Aorta (tissue), 5 donors: Measurements from ENCODE around the gene JOSD2. TPM values are rescaled to one million over a fixed set of nuclear protein-coding genes. Genes with fewer than 3 reads are reported as not detected.

Experiments
- ATAC-seq: fragments of 200-7000 bp; cut with Tn5 transposase; one replicate; pipeline ENCODE4 v1.9.1; 2022; ENCODE audit warnings: moderate library complexity; ENCODE audit not compliant: low FRiP score
- DNase-seq, 2 donors: peaks; one replicate each; pipeline ENCODE4 v3.0.0-alpha.2; 2020
- H3K27ac ChIP-seq, 2 donors: one replicate each; pipeline ENCODE4 v1.5.1; 2013; ENCODE audit warnings: low read length in 2 of 2, mild to moderate bottlenecking in 2 of 2, moderate library complexity in 2 of 2, control low read depth in 1 of 2, inconsistent platforms in 1 of 2, low read depth in 1 of 2
- H3K27me3 ChIP-seq, 2 donors: one replicate each; pipeline ENCODE4 v1.6.1; 2013; ENCODE audit warnings: control low read depth in 1 of 2, low read length in 1 of 2, mild to moderate bottlenecking in 1 of 2, moderate library complexity in 1 of 2; ENCODE audit not compliant: insufficient read depth in 2 of 2, control insufficient read depth in 1 of 2
- H3K36me3 ChIP-seq, 2 donors: one replicate each; pipeline ENCODE4 v1.6.1; 2013; ENCODE audit warnings: control low read depth in 1 of 2, low read length in 1 of 2, mild to moderate bottlenecking in 1 of 2; ENCODE audit not compliant: insufficient read depth in 2 of 2, control insufficient read depth in 1 of 2
- H3K4me1 ChIP-seq, 2 donors: one replicate each; pipeline ENCODE4 v1.6.1; 2013; ENCODE audit warnings: low read length in 2 of 2, control low read depth in 1 of 2, mild to moderate bottlenecking in 1 of 2, moderate library complexity in 1 of 2; ENCODE audit not compliant: insufficient read depth in 2 of 2, control insufficient read depth in 1 of 2
- H3K4me3 ChIP-seq, 2 donors: one replicate each; pipeline ENCODE4 v1.5.1; 2013; ENCODE audit warnings: low read length in 2 of 2, control low read depth in 1 of 2, mild to moderate bottlenecking in 1 of 2
- H3K9me3 ChIP-seq: one replicate; pipeline ENCODE4 v1.6.1; 2013; ENCODE audit warnings: mild to moderate bottlenecking, low read length; ENCODE audit not compliant: control insufficient read depth
- WGBS, 2 donors: extraction: QIAGEN DNeasy Blood & Tissue Kit; methylation state at CpG; one replicate each; pipeline ENCODE4 v1.1.7; 2013; 5-methylcytosine and 5-hydroxymethylcytosine counted together
- intact Hi-C, 2 donors: fragments of 100-400 bp; cut with DNase I; formaldehyde crosslinking; loops; one replicate each; pipeline versions ENCODE4 v1.14.2 to v1.15.0; 2022
- polyA plus RNA-seq, 2 donors: library from polyadenylated mRNA; stranded (reverse); fragments of 200-250 nt; gene quantifications; one replicate each; pipeline ENCODE4 v1.2.3, GENCODE V29; 2013
- total RNA-seq, 2 donors: library from RNA; stranded (reverse); fragmentation: NEBNext Ultra II Directional; extraction: Animal tissue kit (Norgen Biotek cat#: 25700); gene quantifications; one replicate each; pipeline ENCODE4 v1.2.1, GENCODE V29; 2021
- donor health status: healthy with polysubstance abuse.
- donor health status: Bipolar disorder and iron deficiency.
- donor health status: DM: no; HTN: no; CAD: no.
- donor health status: DM: no; HTN: no; CAD: no.
- donor health status: DM: yes; HTN: yes; CAD: no.

Gene JOSD2
- total and polyA plus RNA-seq, 4 donors, result 26.6 to 76.1 (median 37.2) TPM

DNA sequence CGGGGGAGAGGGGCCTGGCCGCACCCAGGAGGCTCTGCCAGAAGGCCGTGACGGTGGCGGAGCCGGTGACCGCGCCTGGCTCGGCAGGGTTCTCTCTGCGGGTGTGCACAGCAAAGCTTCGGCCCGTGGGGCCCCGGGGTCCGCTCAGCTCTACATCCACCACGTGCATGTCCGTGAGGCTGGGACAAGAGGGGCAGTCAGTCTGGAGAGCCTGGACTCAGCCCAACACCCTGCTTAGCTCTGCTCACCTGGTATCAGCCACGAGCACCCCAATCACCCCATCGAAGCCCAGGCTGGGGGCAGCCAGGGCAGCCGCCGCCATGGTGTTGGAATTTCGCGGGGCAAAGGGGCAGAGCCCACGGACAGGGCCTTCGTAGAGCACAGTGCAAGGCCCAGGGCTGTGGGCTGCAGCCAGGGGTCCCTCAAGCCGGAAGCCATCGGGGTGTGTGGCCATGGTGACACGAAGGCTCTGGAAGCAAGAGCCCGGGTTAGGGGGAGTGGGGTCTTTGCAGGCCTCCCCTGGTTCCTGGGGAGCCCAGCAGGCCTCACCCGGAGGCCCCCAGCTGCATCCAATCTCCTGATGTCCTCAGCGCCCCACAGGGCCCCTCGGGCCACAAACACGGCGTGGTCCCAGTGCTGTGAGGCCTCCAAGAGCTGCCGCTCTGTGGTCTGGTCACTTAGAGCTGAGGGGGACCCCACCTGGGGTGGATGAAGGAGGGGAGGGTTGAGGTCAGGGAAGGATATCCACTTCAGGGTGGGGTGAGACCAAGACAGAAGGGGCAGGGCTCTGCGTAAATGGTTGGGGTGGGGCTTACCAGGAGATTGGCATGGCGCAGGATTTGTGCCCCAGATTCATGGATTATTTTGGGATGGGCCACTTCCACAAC lies 1.4 kb upstream of the JOSD2 start:
- Histone ChIP-seq H3K4me1 (no peaks in the 10 kb centered on the region), H3K36me3 (no peaks in the 10 kb centered on the region), H3K9me3 (no peaks in the 10 kb centered on the region), H3K27ac (no peak overlapping the region), H3K27me3 (no peaks in the 10 kb centered on the region), H3K4me3 (no peak overlapping the region)
- ATAC-seq (no peak), DNase-seq (peak in 1 of 2 donors; percentile 79)
- intact Hi-C loops, result loop anchor here in 1 of 2 donors (2.0 kb wide), 1 partner anchor 36 kb away; the partner anchor contains the start of genes EMC10 and GARIN5A
- whole genome bisulfite sequencing, 2 donors, result 92% methylated on average over 31 to 36 of the region's 36 CpGs

DNA sequence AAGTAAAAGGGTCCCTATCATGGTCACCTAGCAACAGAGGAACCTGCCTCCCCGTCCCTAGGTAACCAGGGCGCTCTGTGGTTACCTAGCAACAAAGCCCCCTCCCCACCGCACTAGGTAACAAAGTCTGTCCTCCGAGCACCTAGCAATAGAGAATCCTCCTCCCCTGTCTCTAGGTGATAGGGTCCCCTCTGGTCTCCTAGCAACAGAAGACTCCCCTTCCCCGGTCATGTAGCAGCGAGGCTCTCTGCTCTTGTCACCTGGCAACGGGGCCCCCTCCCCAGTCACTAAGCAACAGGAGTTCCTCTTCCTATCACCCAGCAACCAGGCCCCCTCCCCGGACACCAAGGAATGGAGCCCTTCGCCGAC lies 307 bp downstream of the JOSD2 start:
- Histone ChIP-seq H3K36me3 (no peaks in the 10 kb centered on the region), H3K4me3 (peak overlapping the region; percentile 51 to 63), H3K9me3 (no peaks in the 10 kb centered on the region), H3K27me3 (no peaks in the 10 kb centered on the region), H3K27ac (no peak overlapping the region), H3K4me1 (no peaks in the 10 kb centered on the region)
- no peak for DNase-seq
- ATAC-seq, result no peak
- 1 to 2% methylated on average over 10 of the region's 10 CpGs for WGBS, 2 donors
- intact Hi-C loops, result no loop called here

- no peak overlapping the region for H3K27ac ChIP-seq
- H3K36me3 ChIP-seq, result no peaks in the 10 kb centered on the region
- intact Hi-C loops, result no loop called here
- no peaks in the 10 kb centered on the region for H3K9me3 ChIP-seq
- peak in 1 of 2 donors; percentile 76 for DNase-seq
- WGBS, 2 donors, result 31 to 33% methylated on average over 26 of the region's 26 CpGs
- ATAC-seq, result no peak
- H3K4me1 ChIP-seq, result no peaks in the 10 kb centered on the region
- H3K27me3 ChIP-seq, result no peaks in the 10 kb centered on the region
- H3K4me3 ChIP-seq, result peak overlapping the region; percentile 51 to 63
These were observed 795 bp downstream of the JOSD2 start for GRCh38 chr19:50510121-50510670.

GRCh38 chr19:50509366-50509765 lies 1.6 kb downstream of the JOSD2 start:
- Histone ChIP-seq H3K36me3 (no peaks in the 10 kb centered on the region), H3K4me1 (no peaks in the 10 kb centered on the region), H3K4me3 (no peak overlapping the region), H3K27me3 (no peaks in the 10 kb centered on the region), H3K27ac (no peak overlapping the region), H3K9me3 (no peaks in the 10 kb centered on the region)
- 86% methylated on average over 11 of the region's 11 CpGs for WGBS, 2 donors
- no peak for ATAC-seq
- intact Hi-C loops, result no loop called here
- peak in 1 of 2 donors; percentile 63 for DNase-seq

- DNase-seq, result peak in 1 of 2 donors; percentile 49
- no peaks in the 10 kb centered on the region for H3K36me3 ChIP-seq
- ATAC-seq, result no peak
- H3K4me3 ChIP-seq, result no peak overlapping the region
- no peak overlapping the region for H3K27ac ChIP-seq
- no peaks in the 10 kb centered on the region for H3K9me3 ChIP-seq
- H3K27me3 ChIP-seq, result no peaks in the 10 kb centered on the region
- H3K4me1 ChIP-seq, result no peaks in the 10 kb centered on the region
- 85 to 90% methylated on average over 3 of the region's 3 CpGs for WGBS, 2 donors
- intact Hi-C loops, result no loop called here
These were observed 2.2 kb downstream of the JOSD2 start for GRCh38 chr19:50508843-50509190.

DNA sequence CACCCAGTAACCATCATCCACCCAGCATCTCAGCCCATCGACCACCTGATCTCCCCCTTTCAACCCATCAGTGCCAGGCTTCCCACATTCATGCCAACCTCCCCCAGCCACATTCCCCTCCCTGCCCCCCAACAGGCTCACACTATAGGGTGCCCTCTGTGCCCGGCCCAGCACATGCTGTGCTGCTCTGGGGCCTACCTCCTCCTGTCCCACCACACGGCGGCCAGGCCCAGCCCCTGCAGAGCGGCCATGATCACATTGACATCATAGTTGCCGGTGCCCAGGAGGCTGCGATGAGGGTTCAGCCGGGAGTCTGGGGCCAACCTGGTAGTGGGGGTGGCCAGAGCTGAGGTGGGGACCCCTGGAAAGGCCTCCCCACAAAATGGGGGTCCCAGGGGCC lies 3.6 kb downstream of the JOSD2 start:
- no peaks in the 10 kb centered on the region for H3K36me3 ChIP-seq
- 90 to 91% methylated on average over 8 of the region's 8 CpGs for WGBS, 2 donors
- intact Hi-C loops, result no loop called here
- no peaks in the 10 kb centered on the region for H3K27me3 ChIP-seq
- ATAC-seq, result no peak
- peak in 1 of 2 donors; percentile 59 for DNase-seq
- H3K9me3 ChIP-seq, result no peaks in the 10 kb centered on the region
- H3K4me1 ChIP-seq, result no peaks in the 10 kb centered on the region
- H3K4me3 ChIP-seq, result no peak overlapping the region
- no peak overlapping the region for H3K27ac ChIP-seq

GRCh38 chr19:50506700-50507099 lies 4.3 kb downstream of the JOSD2 start:
- no peaks in the 10 kb centered on the region for H3K27me3 ChIP-seq
- intact Hi-C loops, result no loop called here
- H3K4me3 ChIP-seq, result no peak overlapping the region
- no peak overlapping the region for H3K27ac ChIP-seq
- 91 to 94% methylated on average over 10 of the region's 10 CpGs for WGBS, 2 donors
- DNase-seq, result peak in 1 of 2 donors; percentile 50
- H3K4me1 ChIP-seq, result no peaks in the 10 kb centered on the region
- H3K9me3 ChIP-seq, result no peaks in the 10 kb centered on the region
- no peak for ATAC-seq
- no peaks in the 10 kb centered on the region for H3K36me3 ChIP-seq

- H3K36me3 ChIP-seq, result no peaks in the 10 kb centered on the region
- no peaks in the 10 kb centered on the region for H3K4me1 ChIP-seq
- H3K4me3 ChIP-seq, result no peak overlapping the region
- H3K27me3 ChIP-seq, result no peaks in the 10 kb centered on the region
- WGBS, 2 donors, result 91 to 92% methylated on average over 30 of the region's 30 CpGs
- DNase-seq (peak in 1 of 2 donors; percentile 78), ATAC-seq (no peak)
- no peaks in the 10 kb centered on the region for H3K9me3 ChIP-seq
- no peak overlapping the region for H3K27ac ChIP-seq
- intact Hi-C loops, result no loop called here
These were observed 5.0 kb downstream of the JOSD2 start for GRCh38 chr19:50505856-50506611.
